Uterus (tissue), 4 donors: ENCODE data around the gene SCN1B. TPM values are rescaled to one million over a fixed set of nuclear protein-coding genes. Genes with fewer than 3 reads are reported as not detected.
"Not testable (repeated sequence)": the region's sequence is repeated elsewhere in the genome, so short reads cannot be mapped to it uniquely, and the experiment has no call there.

Experiments used
- DNase-seq, 2 donors: peaks; one replicate each; pipeline ENCODE4 v3.0.0-alpha.2; 2019 to 2020
- H3K27ac ChIP-seq, 2 donors: fragments of 200-600 bp; sonication (generic); 1 replicate in 1 of 2; 2 replicates in 1 of 2; pipeline ENCODE4 v1.5.1; 2016 to 2018
- H3K27me3 ChIP-seq, 2 donors: fragments of 200-600 bp; sonication (generic); one replicate each; pipeline ENCODE4 v1.5.1; 2018 to 2019; ENCODE audit warnings: control low read depth in 1 of 2
- H3K36me3 ChIP-seq, 2 donors: fragments of 200-600 bp; sonication (generic); one replicate each; pipeline ENCODE4 v1.5.1; 2019; ENCODE audit warnings: control low read depth in 1 of 2
- H3K4me1 ChIP-seq, 2 donors: fragments of 200-600 bp; sonication (generic); one replicate each; pipeline ENCODE4 v1.5.1; 2018 to 2019; ENCODE audit warnings: control low read depth in 1 of 2
- H3K4me3 ChIP-seq, 2 donors: fragments of 200-600 bp; sonication (generic); 1 replicate in 1 of 2; 2 replicates in 1 of 2; pipeline ENCODE4 v1.5.1; 2018 to 2019; ENCODE audit warnings: mild to moderate bottlenecking in 1 of 2
- H3K9me3 ChIP-seq, 2 donors: fragments of 200-600 bp; sonication (generic); one replicate each; pipeline ENCODE4 v1.5.1; 2019; ENCODE audit warnings: control low read depth in 1 of 2
- POLR2A ChIP-seq, 2 donors: fragments of 450-650 bp; IDR thresholded peaks; one replicate each; pipeline ENCODE4 v1.6.1; 2016; ENCODE audit warnings: antibody characterized with exemption in 2 of 2, mild to moderate bottlenecking in 1 of 2, moderate library complexity in 1 of 2
- intact Hi-C: fragments of 100-400 bp; cut with DNase I; formaldehyde crosslinking; loops from one replicate; pipeline ENCODE4 v1.15.1; 2023; ENCODE audit warnings: low total_unique reads
- total RNA-seq, 4 donors: library from RNA; depleted of rRNA in 3 of 4; stranded (reverse); fragments of >200 nt in 3 of 4; gene quantifications; one replicate each; pipeline versions ENCODE4 v1.1.0 to v1.2.4, GENCODE V29; 2014 to 2023
- TF ChIP-seq, protein P1 (sequence below), 4 experiments: fragments of 200-600 bp in 2 of 4; fragments of 450-650 bp in 2 of 4; sonication (generic) in 2 of 4; IDR thresholded peaks; one replicate each; pipeline ENCODE4 v1.5.1; 2016 to 2019; ENCODE audit warnings: antibody characterized with exemption in 4 of 4, mild to moderate bottlenecking in 2 of 4, moderate library complexity in 1 of 4
- donor health status: DM: yes; HTN: yes; CAD: no.

Gene SCN1B
- total RNA-seq, 4 donors from 2014 or later = 0.26 to 15.2 (median 0.78) TPM

GRCh38 chr19:34988119-34988518 lies 42.2 kb upstream of the SCN1B start:
- intact Hi-C loops = no loop called here
- no peaks in the 10 kb centered on the region for H3K9me3 ChIP-seq
- H3K27ac ChIP-seq = no peak overlapping the region
- no peaks in the 10 kb centered on the region for H3K4me1 ChIP-seq
- no peaks in the 10 kb centered on the region for H3K27me3 ChIP-seq
- TF ChIP-seq POLR2A (IDR thresholded peaks at IDR 0.05) = no peak
- TF ChIP-seq, protein P1, sequence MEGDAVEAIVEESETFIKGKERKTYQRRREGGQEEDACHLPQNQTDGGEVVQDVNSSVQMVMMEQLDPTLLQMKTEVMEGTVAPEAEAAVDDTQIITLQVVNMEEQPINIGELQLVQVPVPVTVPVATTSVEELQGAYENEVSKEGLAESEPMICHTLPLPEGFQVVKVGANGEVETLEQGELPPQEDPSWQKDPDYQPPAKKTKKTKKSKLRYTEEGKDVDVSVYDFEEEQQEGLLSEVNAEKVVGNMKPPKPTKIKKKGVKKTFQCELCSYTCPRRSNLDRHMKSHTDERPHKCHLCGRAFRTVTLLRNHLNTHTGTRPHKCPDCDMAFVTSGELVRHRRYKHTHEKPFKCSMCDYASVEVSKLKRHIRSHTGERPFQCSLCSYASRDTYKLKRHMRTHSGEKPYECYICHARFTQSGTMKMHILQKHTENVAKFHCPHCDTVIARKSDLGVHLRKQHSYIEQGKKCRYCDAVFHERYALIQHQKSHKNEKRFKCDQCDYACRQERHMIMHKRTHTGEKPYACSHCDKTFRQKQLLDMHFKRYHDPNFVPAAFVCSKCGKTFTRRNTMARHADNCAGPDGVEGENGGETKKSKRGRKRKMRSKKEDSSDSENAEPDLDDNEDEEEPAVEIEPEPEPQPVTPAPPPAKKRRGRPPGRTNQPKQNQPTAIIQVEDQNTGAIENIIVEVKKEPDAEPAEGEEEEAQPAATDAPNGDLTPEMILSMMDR (IDR thresholded peaks at IDR 0.05) = no peak
- no peak overlapping the region for H3K4me3 ChIP-seq
- H3K36me3 ChIP-seq = no peaks in the 10 kb centered on the region
- DNase-seq = no peak

DNA sequence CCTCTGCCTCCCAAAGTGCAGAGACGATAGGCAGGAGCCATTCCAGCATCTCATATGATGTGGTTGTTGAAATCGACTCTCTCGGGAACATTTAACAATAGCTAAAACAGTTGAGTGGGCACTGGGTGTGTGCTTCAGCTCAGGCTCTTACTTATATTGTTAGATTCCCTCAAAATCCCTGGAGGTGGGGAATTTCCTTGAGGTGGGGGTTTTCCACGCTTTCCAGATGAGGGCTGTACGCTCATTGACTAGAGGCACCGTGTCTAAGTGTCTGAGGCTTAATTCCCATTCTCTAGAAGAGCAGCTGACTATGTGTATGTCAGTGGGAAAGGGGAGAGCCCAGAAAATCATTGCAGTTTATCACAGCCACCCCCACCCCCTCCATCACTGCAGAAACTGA lies 41.0 kb upstream of the SCN1B start:
- H3K9me3 ChIP-seq = no peaks in the 10 kb centered on the region
- no peaks in the 10 kb centered on the region for H3K4me1 ChIP-seq
- intact Hi-C loops = no loop called here

DNA sequence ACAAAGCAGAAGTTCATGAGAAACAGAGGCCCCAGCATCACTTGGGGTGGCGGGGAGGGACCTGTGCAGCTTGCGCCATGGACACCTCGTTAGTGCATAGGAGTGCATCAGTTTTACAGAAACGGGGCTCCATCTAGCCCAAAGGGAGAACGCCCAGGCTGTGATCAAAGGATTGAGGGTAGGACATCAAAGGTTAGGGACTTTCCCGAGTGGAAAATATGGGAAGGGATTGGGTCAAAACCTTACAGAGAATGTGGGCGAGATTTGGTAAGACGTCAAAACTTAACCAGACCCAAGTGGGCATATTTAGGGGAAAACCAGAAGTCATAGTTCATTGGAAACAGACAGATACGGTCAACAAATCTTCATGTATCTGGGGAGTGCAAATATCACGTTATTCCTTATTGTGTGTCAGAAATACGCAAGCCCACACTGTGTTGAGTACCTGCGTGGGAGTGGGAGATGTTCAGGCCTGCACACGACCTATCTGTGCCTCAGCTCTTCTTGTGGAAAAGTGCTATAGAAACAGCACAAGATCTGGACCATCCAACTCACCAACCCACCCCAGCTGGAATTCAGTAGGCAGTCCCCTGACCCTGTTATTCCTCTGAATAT lies 39.6 kb upstream of the SCN1B start:
- DNase-seq = no peak
- no peaks in the 10 kb centered on the region for H3K36me3 ChIP-seq
- no peak overlapping the region for H3K4me3 ChIP-seq
- no peak overlapping the region for H3K27ac ChIP-seq
- TF ChIP-seq, protein P1 (IDR thresholded peaks at IDR 0.05) = no peak
- no peak for TF ChIP-seq POLR2A (IDR thresholded peaks at IDR 0.05)
- no peaks in the 10 kb centered on the region for H3K27me3 ChIP-seq
- H3K4me1 ChIP-seq = no peaks in the 10 kb centered on the region
- no peaks in the 10 kb centered on the region for H3K9me3 ChIP-seq
- intact Hi-C loops = no loop called here

More for the DNA sequence above, 41.0 kb upstream of the SCN1B start:
- TF ChIP-seq POLR2A (IDR thresholded peaks at IDR 0.05) = no peak
- TF ChIP-seq, protein P1 (IDR thresholded peaks at IDR 0.05) = no peak
- H3K27me3 ChIP-seq = no peaks in the 10 kb centered on the region
- no peak for DNase-seq
- no peak overlapping the region for H3K27ac ChIP-seq
- H3K4me3 ChIP-seq = no peak overlapping the region
- no peaks in the 10 kb centered on the region for H3K36me3 ChIP-seq

GRCh38 chr19:34991542-34992333 lies 38.5 kb upstream of the SCN1B start:
- no peaks in the 10 kb centered on the region for H3K9me3 ChIP-seq
- no peak overlapping the region for H3K4me3 ChIP-seq
- no peaks in the 10 kb centered on the region for H3K36me3 ChIP-seq
- no peak for DNase-seq
- intact Hi-C loops = no loop called here
- no peaks in the 10 kb centered on the region for H3K27me3 ChIP-seq
- H3K4me1 ChIP-seq = no peaks in the 10 kb centered on the region
- TF ChIP-seq, protein P1 (IDR thresholded peaks at IDR 0.05) = no peak
- TF ChIP-seq POLR2A (IDR thresholded peaks at IDR 0.05) = no peak
- no peak overlapping the region for H3K27ac ChIP-seq

DNA sequence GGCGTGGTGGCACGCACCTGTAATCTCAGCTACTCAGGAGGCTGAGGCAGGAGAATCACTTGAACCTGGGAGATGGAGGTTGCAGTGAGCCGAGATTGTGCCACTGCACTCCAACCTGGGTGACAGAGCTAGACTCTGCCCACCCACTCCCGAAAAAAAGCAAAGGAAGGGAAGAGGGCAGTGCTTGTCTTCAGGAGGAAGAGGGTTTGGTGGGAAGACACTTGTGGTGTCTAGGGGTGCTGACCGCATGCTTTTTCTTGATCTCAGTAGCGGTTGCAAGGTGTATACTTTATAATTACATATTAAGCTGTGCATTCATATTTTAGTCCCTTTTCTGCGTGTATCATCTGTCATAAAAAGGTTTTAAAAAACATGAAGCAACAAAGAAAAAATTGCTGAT lies 37.7 kb upstream of the SCN1B start:
- DNase-seq, H3K9me3 ChIP-seq, H3K27ac ChIP-seq, H3K4me3 ChIP-seq, H3K27me3 ChIP-seq, H3K36me3 ChIP-seq, intact Hi-C loops, H3K4me1 ChIP-seq: not testable (repeated sequence)
